Measurements from ENCODE around the gene FNDC10.

- TF ChIP-seq EZH2 (IDR thresholded peaks at IDR 0.05; ENCODE audit: insufficient read depth, poor library complexity, severe bottlenecking) (no peak), EZH2phosphoT487 (IDR thresholded peaks at IDR 0.05; ENCODE audit: insufficient read depth, low read depth) (no peak)
Measured at GRCh38 chr1:1603671-1604373, 3.9 kb upstream of the FNDC10 start.

Data from GM23248 (cell line).